IMR-90 (cell line): ENCODE measurements around the gene FCRLB. TPM values are rescaled to one million over a fixed set of nuclear protein-coding genes. Genes with fewer than 3 reads are reported as not detected.

ENCODE experiments used
- ATAC-seq: fragments of 200-7000 bp; cut with Tn5 transposase; 2 replicates; pipeline ENCODE4 v1.9.1; 2020; ENCODE audit warnings: low read depth, mild to moderate bottlenecking, moderate library complexity
- BruUV-seq: library from RNA; stranded (reverse); fragments of 400-500 nt; replicated peaks from 2 replicates; lab custom pipeline; 2021; lab: Mats Ljungman, UMichigan
- CTCF ChIA-PET: fragments of 300-600 bp; formaldehyde crosslinking; extraction: SDS; loops from one replicate; lab custom pipeline; 2021; ENCODE audit warnings: antibody characterized with exemption; lab: Yijun Ruan, JAX
- POLR2A ChIA-PET: fragments of 300-600 bp; sonication (Branson Sonifier 250); formaldehyde crosslinking; loops from one replicate; lab custom pipeline; 2022; ENCODE audit warnings: antibody characterized with exemption; ENCODE audit not compliant: unreplicated experiment; lab: Charles Lee
- DNase-seq: peaks from one replicate; pipeline ENCODE4 v3.0.0; 2013
- H2AFZ ChIP-seq: replicated peaks from 2 replicates; pipeline ENCODE3; 2013; ENCODE audit warnings: low read length, mild to moderate bottlenecking; ENCODE audit not compliant: poor library complexity
- H2AK5ac ChIP-seq: 2 replicates; pipeline ENCODE4 v1.6.1; 2013; ENCODE audit warnings: low read depth, low read length, inconsistent platforms
- H2AK9ac ChIP-seq: replicated peaks from 2 replicates; pipeline ENCODE3; 2013; ENCODE audit warnings: mild to moderate bottlenecking, low read depth, low read length, moderate library complexity; ENCODE audit not compliant: poor library complexity
- H2BK120ac ChIP-seq: 2 replicates; pipeline ENCODE4 v1.6.1; 2013; ENCODE audit warnings: low read depth, low read length, inconsistent platforms
- H2BK15ac ChIP-seq: 3 replicates; pipeline ENCODE4 v1.6.1; 2013; ENCODE audit warnings: low read depth, low read length, inconsistent platforms
- H2BK20ac ChIP-seq: 2 replicates; pipeline ENCODE4 v1.6.1; 2013; ENCODE audit warnings: low read depth, mild to moderate bottlenecking, inconsistent platforms, low read length, moderate library complexity
- H2BK5ac ChIP-seq: 2 replicates; pipeline ENCODE4 v1.6.1; 2013; ENCODE audit warnings: mild to moderate bottlenecking, low read depth, low read length, inconsistent platforms; ENCODE audit not compliant: poor library complexity, severe bottlenecking
- H3K14ac ChIP-seq: replicated peaks from 2 replicates; pipeline ENCODE4 v1.6.1; 2013; ENCODE audit warnings: low read depth, low read length, inconsistent platforms
- H3K18ac ChIP-seq: 2 replicates; pipeline ENCODE4 v1.6.1; 2013; ENCODE audit warnings: low read depth, low read length, control low read depth
- H3K23ac ChIP-seq: 2 replicates; pipeline ENCODE4 v1.6.1; 2013; ENCODE audit warnings: low read depth, low read length, inconsistent platforms
- H3K27ac ChIP-seq: 2 replicates; pipeline ENCODE4 v1.5.1; 2013; ENCODE audit warnings: mild to moderate bottlenecking, control low read depth, low read length; ENCODE audit not compliant: insufficient read depth
- H3K27me3 ChIP-seq: 2 replicates; pipeline ENCODE4 v1.6.1; 2013; ENCODE audit warnings: low read length; ENCODE audit not compliant: control insufficient read depth, insufficient read depth
- H3K36me3 ChIP-seq: 2 replicates; pipeline ENCODE4 v1.6.1; 2013; ENCODE audit warnings: low read length, mixed read lengths; ENCODE audit not compliant: control insufficient read depth, insufficient read depth
- H3K4ac ChIP-seq: 2 replicates; pipeline ENCODE4 v1.6.1; 2013; ENCODE audit warnings: low read depth, low read length, inconsistent platforms
- H3K4me1 ChIP-seq: 2 replicates; pipeline ENCODE4 v1.6.1; 2013; ENCODE audit warnings: low read length, mixed read lengths; ENCODE audit not compliant: control insufficient read depth, insufficient read depth
- H3K4me2 ChIP-seq: 2 replicates; pipeline ENCODE4 v1.6.1; 2013; ENCODE audit warnings: low read depth, mild to moderate bottlenecking, control low read depth, low read length, moderate library complexity
- H3K4me3 ChIP-seq: 2 replicates; pipeline ENCODE4 v1.5.1; 2013; ENCODE audit warnings: low read depth, mild to moderate bottlenecking, control low read depth, low read length, moderate library complexity; ENCODE audit not compliant: insufficient read depth
- H3K56ac ChIP-seq: 2 replicates; pipeline ENCODE4 v1.6.1; 2013; ENCODE audit warnings: low read length, inconsistent platforms; ENCODE audit not compliant: insufficient read depth; ENCODE audit errors: extremely low read depth
- H3K79me1 ChIP-seq, 2 experiments: 2 replicates each; pipeline ENCODE4 v1.6.1; 2013; ENCODE audit warnings: low read length in 2 of 2, inconsistent platforms in 1 of 2, low read depth in 1 of 2
- H3K9ac ChIP-seq: 2 replicates; pipeline ENCODE4 v1.6.1; 2013; ENCODE audit warnings: low read depth, low read length, control low read depth
- H3K9me1 ChIP-seq: 2 replicates; pipeline ENCODE4 v1.6.1; 2013; ENCODE audit warnings: low read length, inconsistent platforms; ENCODE audit not compliant: insufficient read depth
- H3K9me3 ChIP-seq: 2 replicates; pipeline ENCODE4 v1.6.1; 2013; ENCODE audit warnings: low read length; ENCODE audit not compliant: control insufficient read depth, insufficient read depth
- H4K20me1 ChIP-seq: 2 replicates; pipeline ENCODE4 v1.6.1; 2013; ENCODE audit warnings: low read length, inconsistent platforms; ENCODE audit not compliant: insufficient read depth
- H4K5ac ChIP-seq: 2 replicates; pipeline ENCODE4 v1.6.1; 2013; ENCODE audit warnings: mild to moderate bottlenecking, low read depth, low read length, control low read depth
- H4K8ac ChIP-seq, 2 experiments: 2 replicates each; pipeline ENCODE4 v1.6.1; 2013; ENCODE audit warnings: low read depth in 2 of 2, low read length in 2 of 2, control low read depth in 1 of 2, inconsistent platforms in 1 of 2
- H4K91ac ChIP-seq: 2 replicates; pipeline ENCODE4 v1.6.1; 2013; ENCODE audit warnings: low read depth, low read length, inconsistent platforms; ENCODE audit not compliant: insufficient read depth
- CEBPB ChIP-seq: IDR thresholded peaks from 2 replicates; pipeline ENCODE4 v1.6.1; 2012; ENCODE audit warnings: low read depth, low read length, improper control_type of control experiment
- CHD1 ChIP-seq: IDR thresholded peaks from 2 replicates; pipeline ENCODE4 v1.6.1; 2012; ENCODE audit warnings: low read depth, low read length, improper control_type of control experiment
- MXI1 ChIP-seq: IDR thresholded peaks from 2 replicates; pipeline ENCODE4 v1.6.1; 2012; ENCODE audit warnings: low read depth, mild to moderate bottlenecking, low read length, moderate library complexity, borderline replicate concordance
- RCOR1 ChIP-seq: IDR thresholded peaks from 2 replicates; pipeline ENCODE4 v1.6.1; 2012; ENCODE audit warnings: mild to moderate bottlenecking, low read length, improper control_type of control experiment; ENCODE audit not compliant: insufficient replicate concordance
- WGBS, 2 experiments: methylation state at CpG; one replicate each; pipeline versions ENCODE4 v1.1.5 to v1.1.7; 2013; ENCODE audit warnings: missing lambda C conversion rate in 2 of 2; ENCODE audit not compliant: insufficient read length in 1 of 2; ENCODE audit errors: extremely low coverage in 2 of 2; 5-methylcytosine and 5-hydroxymethylcytosine counted together
- dilution Hi-C: fragments of 300-500 bp; cut with HindIII; formaldehyde crosslinking; loops from one replicate; pipeline ENCODE4 v1.14.3; 2018; ENCODE audit warnings: low sequenced_read_pairs; ENCODE audit not compliant: unreplicated experiment
- in situ Hi-C: fragments of 300-500 bp; cut with MboI; formaldehyde crosslinking; loops from 3 replicates; pipeline ENCODE4 v1.14.3; 2019; ENCODE audit warnings: low sequenced_read_pairs, inconsistent platforms, mixed read lengths
- intact Hi-C: fragments of 100-400 bp; cut with micrococcal nuclease; formaldehyde crosslinking; loops from 2 replicates; pipeline ENCODE4 v1.10.0; 2022
- polyA plus RNA-seq, 3 experiments: library from polyadenylated mRNA; depleted of rRNA; stranded (reverse); fragments of >200 nt; gene quantifications; 2 replicates each; pipeline ENCODE4 v1.2.3, GENCODE V29; 2012; ENCODE audit warnings: low replicate concordance in 1 of 3
- total RNA-seq: library from RNA; depleted of rRNA; stranded (reverse); fragments of >200 nt; gene quantifications from 2 replicates; pipeline ENCODE4 v1.2.3, GENCODE V29; 2012

FCRLB gene
- total and polyA plus RNA-seq, 2 of the 4 experiments (the other 2 are of a cell fraction): 0.90 to 2.2 TPM

DNA sequence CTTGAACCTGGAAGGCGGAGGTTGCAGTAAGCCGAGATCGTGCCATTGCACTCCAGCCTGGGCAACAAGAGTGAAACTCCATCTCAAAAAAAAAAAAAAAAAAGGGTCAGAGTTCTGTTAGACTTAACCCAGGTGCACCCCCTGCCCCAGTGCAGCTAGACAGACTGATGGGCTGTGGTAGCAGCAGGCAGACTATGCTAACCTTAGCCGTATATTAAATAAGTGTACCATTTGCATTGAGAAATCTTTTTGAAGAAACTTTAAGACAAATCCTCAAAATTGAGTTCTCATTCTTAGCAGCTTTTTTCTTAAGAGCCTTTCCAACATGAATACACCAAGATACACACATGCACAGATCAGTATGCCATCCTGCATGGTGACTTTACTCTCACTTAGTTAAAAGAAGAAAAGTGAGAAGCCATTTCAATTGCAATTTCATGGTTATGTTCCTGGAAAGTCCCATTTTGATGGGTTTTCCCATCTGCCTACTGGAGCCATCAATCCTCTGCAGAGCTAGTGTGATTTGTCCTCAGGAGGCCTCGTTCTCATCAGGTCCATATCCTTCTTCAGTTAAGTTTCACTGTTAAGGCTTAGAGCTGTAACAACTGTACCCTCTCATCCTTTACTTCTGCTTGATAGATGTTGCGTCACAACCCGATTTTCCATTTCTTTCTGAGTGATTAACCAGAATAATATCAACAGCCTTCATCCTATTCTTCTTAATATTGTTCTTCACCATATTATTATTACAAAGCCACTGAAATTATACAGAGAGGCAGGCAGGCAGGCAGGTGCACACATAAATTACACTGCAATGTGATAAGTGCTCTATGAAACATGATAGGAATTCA, 7.3 kb downstream of the FCRLB start:
- H4K5ac ChIP-seq: no peak overlapping the region
- H4K91ac ChIP-seq: no peak overlapping the region
- H3K4me3 ChIP-seq: no peak overlapping the region
- H3K27ac ChIP-seq: no peak overlapping the region
- BruUV-seq: no TSS peak
- H3K79me1 ChIP-seq: peaks cover 3 to 13% of the 10 kb centered on the region in 2 experiments; a peak in 1 of 4 replicates
- no peak overlapping the region for H3K23ac ChIP-seq
- H3K9me1 ChIP-seq: peaks cover 10% of the 10 kb centered on the region; the same call in 1 of the 2 replicates
- no peaks in the 10 kb centered on the region for H3K36me3 ChIP-seq
- intact Hi-C loops (no loop called here), in situ Hi-C loops (loop anchor here (25.0 kb wide), 1 partner anchor 91 kb away; the partner anchor contains the start of gene FCGR3B), dilution Hi-C loops (no loop called here)
- no peak overlapping the region for H3K4ac ChIP-seq
- peak overlapping the region; percentile 52; the same call in 1 of the 2 replicates for H2AK5ac ChIP-seq
- ChIA-PET POLR2A (no interaction called here), CTCF (interaction anchor here (0.7 kb wide), 1 partner anchor 558 kb away, joined by 6 read pairs; no protein-coding TSS in a partner anchor)
- no peak overlapping the region for H4K8ac ChIP-seq
- H2AFZ ChIP-seq: no peak overlapping the region
- H3K9me3 ChIP-seq: no peaks in the 10 kb centered on the region
- ATAC-seq (no peak), DNase-seq (no peak)
- no peak overlapping the region for H3K9ac ChIP-seq
- H2AK9ac ChIP-seq: no peak overlapping the region
- H3K27me3 ChIP-seq: no peaks in the 10 kb centered on the region
- no peak overlapping the region for H2BK20ac ChIP-seq
- H2BK15ac ChIP-seq: 0 out of 3 replicates have a peak overlapping the region, but pooled peaks have one; percentile 42
- H2BK120ac ChIP-seq: no peak overlapping the region
- H3K18ac ChIP-seq: no peak overlapping the region
- no peak overlapping the region for H3K14ac ChIP-seq
- H4K20me1 ChIP-seq: no peaks in the 10 kb centered on the region
- no peak overlapping the region for H2BK5ac ChIP-seq
- no peak overlapping the region for H3K56ac ChIP-seq
- peaks cover 3% of the 10 kb centered on the region; the same call in 1 of the 2 replicates for H3K4me1 ChIP-seq
- no peak overlapping the region for H3K4me2 ChIP-seq
- no CpG with 5 or more reads among the region's 7 CpGs for WGBS, 2 experiments
- TF ChIP-seq CHD1: no peak
- no peak for TF ChIP-seq MXI1
- peak; percentile 68 for TF ChIP-seq CEBPB
- no peak for TF ChIP-seq RCOR1
